NAMALWA (cell line): ENCODE results near the gene ABCC9.

Source experiments
- DNase-seq: peaks from one replicate; pipeline ENCODE4 v3.0.0-alpha.2; 2015; ENCODE audit warnings: low spot score

The ABCC9 gene

GRCh38 chr12:21940549-21941505, at the start of gene ABCC9:
ABCC9 (minus strand) TSS chr12:21941426; CDS start chr12:21936674, 4,752 bp downstream.
- DNase-seq = no peak

- DNase-seq = peak; percentile 50
These were observed 48.7 kb upstream of the ABCC9 start for GRCh38 chr12:21989819-21990412.

- no peak for DNase-seq
These were observed 47.4 kb upstream of the ABCC9 start for GRCh38 chr12:21988619-21989018.

- DNase-seq = no peak
These were observed 46.5 kb upstream of the ABCC9 start for GRCh38 chr12:21987755-21988154.

GRCh38 chr12:21985155-21985554, 43.9 kb upstream of the ABCC9 start:
- DNase-seq = no peak

GRCh38 chr12:21984375-21984774, 43.1 kb upstream of the ABCC9 start:
- DNase-seq = no peak

GRCh38 chr12:21983095-21983494, 41.9 kb upstream of the ABCC9 start:
- DNase-seq = no peak

GRCh38 chr12:21980544-21980943, 39.3 kb upstream of the ABCC9 start:
- no peak for DNase-seq

- no peak for DNase-seq
These were observed 34.1 kb upstream of the ABCC9 start for GRCh38 chr12:21975293-21975692.

- no peak for DNase-seq
These were observed 32.0 kb upstream of the ABCC9 start for GRCh38 chr12:21973221-21973620.

- DNase-seq = no peak
These were observed 30.8 kb upstream of the ABCC9 start for GRCh38 chr12:21972055-21972454.

GRCh38 chr12:21971344-21971743, 30.1 kb upstream of the ABCC9 start:
- no peak for DNase-seq

GRCh38 chr12:21962821-21963220, 21.6 kb upstream of the ABCC9 start:
- no peak for DNase-seq

- DNase-seq = no peak
These were observed 21.0 kb upstream of the ABCC9 start for GRCh38 chr12:21962236-21962635.

GRCh38 chr12:21950649-21951048, 9.4 kb upstream of the ABCC9 start:
- no peak for DNase-seq

- DNase-seq = no peak
These were observed 7.8 kb upstream of the ABCC9 start for GRCh38 chr12:21949036-21949435.

GRCh38 chr12:21946983-21947382, 5.8 kb upstream of the ABCC9 start:
- no peak for DNase-seq

- no peak for DNase-seq
These were observed 3.8 kb upstream of the ABCC9 start for GRCh38 chr12:21945002-21945401.

GRCh38 chr12:21942377-21942703, 1.1 kb upstream of the ABCC9 start:
- DNase-seq = no peak

GRCh38 chr12:21941506-21942376, 515 bp upstream of the ABCC9 start:
- DNase-seq = no peak

- DNase-seq = no peak
These were observed 1.8 kb downstream of the ABCC9 start for GRCh38 chr12:21939435-21939834.

- DNase-seq = no peak
These were observed 2.3 kb downstream of the ABCC9 start for GRCh38 chr12:21938879-21939278.

GRCh38 chr12:21934173-21934572, 7.1 kb downstream of the ABCC9 start:
- DNase-seq = no peak
